GM18870 (cell line): Measurements from ENCODE around the gene FHOD3.

Experiments used
- ATAC-seq: cut with Tn5 transposase; IDR thresholded peaks from one replicate; pipeline ENCODE4 v1.9.1; 2021; ENCODE audit warnings: moderate library complexity; ENCODE audit not compliant: unreplicated experiment

Gene FHOD3

DNA sequence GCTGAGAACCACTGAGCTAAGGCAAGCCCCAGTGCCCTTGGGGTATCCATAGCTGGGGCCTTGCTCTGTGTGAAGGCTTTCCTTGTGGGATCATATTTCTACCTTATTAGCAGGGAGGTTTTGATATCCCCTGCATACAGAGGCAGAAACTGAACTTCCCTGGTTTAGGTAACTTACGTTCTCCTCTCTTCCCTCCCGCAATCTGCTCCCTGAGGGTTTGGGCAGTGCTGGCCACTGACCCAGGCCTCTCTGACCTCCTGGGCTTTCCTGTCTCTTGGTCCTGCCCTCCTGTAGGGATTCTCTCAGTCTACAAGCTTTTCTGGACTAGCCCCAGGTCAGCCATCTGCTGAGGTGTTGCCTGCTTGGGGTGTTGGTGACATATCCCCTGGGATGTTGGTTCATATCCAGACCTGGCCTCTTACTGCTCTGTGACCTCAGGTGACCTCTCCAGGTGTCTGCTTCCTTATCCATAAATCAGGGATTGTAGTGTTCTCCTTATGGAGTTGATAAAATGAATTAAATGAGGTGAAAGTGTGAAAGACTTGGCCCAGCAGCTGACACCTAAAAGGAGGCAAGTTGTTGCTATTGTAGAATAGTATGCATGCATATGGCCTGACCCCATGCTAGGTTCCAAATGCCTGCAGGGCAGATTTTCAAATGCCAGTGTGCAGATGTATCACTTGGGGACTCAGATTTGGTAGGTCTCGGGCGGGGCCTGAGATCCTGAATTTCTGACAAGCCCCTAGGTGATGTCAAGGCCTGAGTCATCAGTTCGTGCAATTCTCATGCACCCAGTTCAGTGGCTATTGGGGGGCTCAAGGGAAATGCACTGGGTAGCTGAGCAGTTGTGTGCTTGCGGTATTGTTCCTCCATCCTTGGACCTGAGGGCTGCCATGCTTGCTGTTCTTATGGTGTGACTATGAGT, 106.6 kb downstream of the FHOD3 start:
- no peak for ATAC-seq

GRCh38 chr18:36405611-36406010, 108.1 kb downstream of the FHOD3 start:
- ATAC-seq: no peak

DNA sequence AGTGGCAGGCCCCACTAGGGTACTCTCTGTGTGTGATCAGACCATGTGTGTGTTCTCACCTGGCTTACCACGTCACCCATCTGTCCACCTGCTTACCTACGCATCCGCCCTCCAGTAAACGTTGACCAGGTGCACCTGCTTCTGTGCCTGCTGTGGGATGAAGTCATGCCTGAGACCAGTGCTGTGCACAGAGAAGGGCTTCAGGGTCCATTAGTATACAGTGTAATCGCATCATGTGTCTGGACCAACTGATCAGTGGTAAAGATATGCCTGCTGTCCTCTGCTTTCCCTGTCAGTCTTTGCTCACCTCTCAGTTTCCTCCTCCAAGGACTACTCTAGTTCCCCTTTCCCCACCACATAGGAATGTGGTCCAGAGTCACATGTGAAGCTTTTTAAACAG, 109.3 kb downstream of the FHOD3 start:
- no peak for ATAC-seq

DNA sequence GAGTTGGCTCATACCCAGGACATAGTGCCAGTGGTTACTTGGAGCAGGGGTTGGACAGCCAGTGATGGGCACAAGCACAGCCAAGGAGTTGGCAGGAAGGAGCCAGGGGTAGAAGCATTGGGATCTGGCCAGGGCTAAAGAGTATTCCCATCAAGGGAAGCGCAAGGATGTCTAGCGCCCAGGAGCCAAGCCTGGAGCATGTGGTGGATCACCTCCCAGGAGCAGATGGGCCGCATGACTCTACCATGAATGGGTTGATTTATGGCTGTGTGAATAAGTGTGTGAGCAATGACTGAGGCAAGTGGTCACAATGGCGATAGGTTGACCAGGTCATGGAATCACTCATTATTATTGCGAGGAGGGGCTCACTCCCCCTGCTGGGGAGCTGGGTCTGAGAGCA, 111.1 kb downstream of the FHOD3 start:
- no peak for ATAC-seq

DNA sequence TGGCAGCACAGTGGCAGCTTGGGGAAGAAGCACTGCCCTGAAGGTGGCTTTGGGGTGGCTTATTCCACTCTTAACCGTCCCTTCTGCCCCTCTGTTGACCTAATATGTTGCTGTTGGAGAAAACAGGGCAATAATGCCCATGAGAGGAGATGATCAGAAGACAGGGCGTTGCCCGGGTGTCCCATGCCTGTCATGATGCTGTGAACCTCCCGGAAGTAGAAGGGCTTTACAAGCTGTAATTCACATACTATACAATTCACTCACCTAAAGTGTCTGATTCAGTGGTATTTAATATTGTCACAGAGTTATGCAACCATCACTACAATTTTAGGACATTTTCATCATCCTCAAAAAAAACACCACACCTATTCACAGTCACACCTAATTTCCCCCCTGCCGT, 112.3 kb downstream of the FHOD3 start:
- no peak for ATAC-seq

- ATAC-seq: no peak
Measured at GRCh38 chr18:36410346-36410745, 112.8 kb downstream of the FHOD3 start.

- no peak for ATAC-seq
Measured at GRCh38 chr18:36411745-36412168, 114.2 kb downstream of the FHOD3 start.

DNA sequence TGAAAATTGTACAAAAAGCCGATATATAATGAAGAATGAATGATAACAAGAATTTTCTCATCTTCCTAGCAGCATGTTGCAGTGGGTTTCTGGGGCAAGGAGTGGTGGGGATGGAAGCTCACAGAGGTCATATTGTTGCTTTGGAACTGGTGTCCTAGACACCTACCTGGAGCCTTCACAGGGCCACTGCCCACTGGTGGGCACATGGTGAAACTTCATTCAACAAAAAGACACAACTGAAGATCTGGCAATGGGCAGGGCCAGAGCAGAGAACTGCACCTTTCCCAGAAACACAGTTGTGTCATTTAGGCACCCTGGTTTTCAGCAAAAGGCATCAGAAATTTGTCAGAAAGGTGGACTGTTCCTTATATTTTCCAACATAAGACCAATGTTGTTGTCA, 115.3 kb downstream of the FHOD3 start:
- ATAC-seq: no peak

GRCh38 chr18:36415171-36415570, 117.7 kb downstream of the FHOD3 start:
- no peak for ATAC-seq

DNA sequence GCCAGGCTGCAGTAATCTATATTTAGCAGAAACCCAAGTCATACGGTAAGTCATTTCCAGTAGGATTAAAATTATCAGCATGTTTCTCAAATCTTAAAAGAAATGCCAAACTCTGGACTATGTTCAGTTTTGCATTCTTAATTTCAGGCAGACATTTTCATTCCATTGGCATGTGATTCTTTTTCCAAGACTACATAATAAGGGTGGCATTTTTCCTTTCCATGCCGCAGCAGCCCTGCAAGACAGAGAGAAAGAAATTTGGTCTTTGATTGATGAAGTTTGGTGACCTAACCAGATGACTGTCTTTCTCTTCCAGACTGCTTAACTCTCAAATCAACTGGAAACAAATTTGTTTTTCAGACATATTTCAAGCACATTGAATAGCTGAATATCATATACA, 118.1 kb downstream of the FHOD3 start:
- ATAC-seq: no peak

DNA sequence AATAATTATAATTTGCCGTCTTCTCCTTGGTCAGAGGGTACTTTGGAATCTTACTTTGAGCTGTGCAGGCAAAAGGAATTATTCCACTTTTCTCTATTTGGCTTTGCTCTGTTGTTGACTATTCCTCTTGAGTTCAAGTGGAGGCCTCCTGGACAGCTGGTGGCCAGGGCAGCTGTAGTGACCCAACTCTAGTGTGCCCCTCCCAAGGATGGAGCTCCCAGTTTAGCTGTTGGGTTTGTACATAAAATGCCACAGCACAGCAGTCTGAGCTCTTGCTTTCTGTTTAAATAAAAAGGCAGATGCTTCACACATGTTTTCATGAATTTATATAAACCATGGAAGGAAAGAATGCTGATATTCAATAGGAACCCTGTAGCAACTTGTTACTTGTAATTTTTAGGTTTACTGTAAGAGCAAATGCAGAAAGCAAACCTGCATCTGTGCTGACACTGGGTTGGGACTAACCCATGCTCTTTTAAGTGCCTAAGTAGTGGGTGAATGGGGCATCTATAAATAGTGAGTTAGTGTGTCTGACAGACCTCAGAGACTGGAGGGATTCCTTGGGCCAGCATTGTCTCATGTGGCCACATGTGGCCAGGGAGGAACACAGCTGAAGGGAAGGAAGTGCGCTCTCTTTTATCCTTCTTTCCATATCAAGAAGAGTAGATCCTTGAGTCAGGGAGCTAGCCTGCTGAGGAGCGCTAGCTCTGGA, 121.8 kb downstream of the FHOD3 start:
- ATAC-seq: no peak

DNA sequence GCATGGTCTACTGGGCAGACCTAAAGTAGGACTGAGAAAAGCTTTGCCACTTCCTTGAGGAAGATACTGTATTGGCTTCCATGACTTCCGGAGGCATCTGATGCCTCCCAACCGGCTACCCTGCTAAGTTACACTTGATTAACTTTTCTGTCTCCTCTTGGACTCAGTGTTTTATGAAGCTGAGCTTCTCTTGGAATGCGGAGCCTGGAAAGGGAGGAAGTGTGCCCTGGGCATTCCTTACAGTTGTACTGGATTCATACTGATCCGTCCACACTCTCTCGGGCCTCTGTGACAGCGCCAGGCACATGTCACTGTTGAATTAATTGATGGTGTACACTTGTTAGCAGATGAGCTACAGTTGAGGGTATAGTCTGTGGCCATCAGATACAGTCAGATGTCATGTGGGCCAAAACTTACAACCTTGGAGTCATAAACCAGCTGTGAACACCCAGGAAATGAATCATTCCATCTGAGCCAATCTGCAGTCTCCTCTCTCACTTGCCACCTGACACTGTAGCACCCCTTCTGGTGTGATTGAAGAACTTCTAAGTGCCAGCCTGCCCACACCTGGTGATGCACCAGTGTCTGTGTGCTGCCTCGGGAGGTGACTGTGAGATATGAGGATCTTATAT, 122.5 kb downstream of the FHOD3 start:
- ATAC-seq: peak; percentile 75

GRCh38 chr18:36420826-36421225, 123.3 kb downstream of the FHOD3 start:
- no peak for ATAC-seq

DNA sequence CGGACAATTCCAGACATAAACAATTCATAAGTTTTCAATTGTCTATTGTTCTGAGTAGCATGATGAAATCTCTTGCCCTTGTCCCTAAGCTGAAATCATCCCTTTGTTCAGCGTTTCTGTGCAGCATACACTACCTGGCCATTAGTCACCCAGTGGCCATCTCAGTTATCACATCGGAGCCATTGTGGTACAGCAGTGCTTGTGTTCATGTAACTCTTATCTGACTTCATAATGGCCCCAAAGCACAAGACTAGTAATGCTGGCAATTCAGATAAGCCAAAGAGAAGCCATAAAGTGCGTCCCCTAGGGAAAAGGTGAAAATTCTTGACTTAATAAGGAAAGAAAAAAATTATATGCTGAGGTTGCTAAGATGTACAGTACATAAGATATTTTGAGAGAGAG, 127.2 kb downstream of the FHOD3 start:
- no peak for ATAC-seq

DNA sequence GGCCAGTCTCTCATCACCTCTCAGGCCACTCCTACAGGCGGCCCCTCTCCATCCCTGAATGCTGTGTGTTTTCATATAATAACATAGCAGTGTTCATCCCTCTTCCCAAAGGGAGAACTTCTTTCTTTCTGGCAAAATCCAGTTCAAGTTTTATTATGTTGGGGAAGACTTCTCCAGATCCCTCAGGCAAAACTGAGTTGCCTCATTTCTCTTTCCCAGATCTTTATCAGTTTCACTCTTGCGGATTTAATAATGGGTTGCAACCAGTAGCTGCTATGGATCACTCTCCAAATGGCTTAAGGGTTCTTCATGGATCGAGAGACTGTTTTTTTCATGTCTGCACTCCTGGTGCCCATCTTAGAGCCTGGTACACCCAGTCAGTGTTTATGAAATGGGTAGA, 129.9 kb downstream of the FHOD3 start:
- no peak for ATAC-seq

- ATAC-seq: no peak
Measured at GRCh38 chr18:36427831-36428230, 130.3 kb downstream of the FHOD3 start.

DNA sequence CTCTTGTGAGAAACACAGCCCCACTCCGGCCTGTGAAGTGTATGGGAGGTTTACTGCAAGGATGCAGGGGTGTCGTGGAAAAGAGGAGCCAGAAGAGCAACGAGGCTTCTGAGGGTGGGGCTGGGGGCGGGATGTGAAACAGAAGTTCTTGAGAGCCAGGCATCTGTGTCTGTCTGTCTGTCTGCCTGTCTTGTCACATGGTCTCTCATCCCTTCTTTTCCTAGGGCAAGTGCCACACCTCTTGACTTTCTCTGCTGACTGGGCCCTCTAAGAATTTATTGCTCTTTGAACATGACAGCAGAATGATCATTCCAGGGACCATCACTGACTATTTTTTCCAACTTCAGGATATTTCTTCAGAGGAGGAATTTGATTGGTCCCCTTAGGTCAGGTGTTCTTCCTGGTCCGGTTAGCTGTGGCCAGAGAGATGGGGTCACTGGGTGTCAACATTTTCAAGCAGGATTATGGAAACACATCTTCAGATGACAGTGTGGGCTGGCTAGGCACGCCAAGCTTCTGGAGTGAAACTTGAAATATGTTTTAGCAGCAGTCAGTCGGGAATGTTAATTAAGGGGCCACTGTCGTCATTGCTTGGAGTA, 131.0 kb downstream of the FHOD3 start:
- no peak for ATAC-seq

DNA sequence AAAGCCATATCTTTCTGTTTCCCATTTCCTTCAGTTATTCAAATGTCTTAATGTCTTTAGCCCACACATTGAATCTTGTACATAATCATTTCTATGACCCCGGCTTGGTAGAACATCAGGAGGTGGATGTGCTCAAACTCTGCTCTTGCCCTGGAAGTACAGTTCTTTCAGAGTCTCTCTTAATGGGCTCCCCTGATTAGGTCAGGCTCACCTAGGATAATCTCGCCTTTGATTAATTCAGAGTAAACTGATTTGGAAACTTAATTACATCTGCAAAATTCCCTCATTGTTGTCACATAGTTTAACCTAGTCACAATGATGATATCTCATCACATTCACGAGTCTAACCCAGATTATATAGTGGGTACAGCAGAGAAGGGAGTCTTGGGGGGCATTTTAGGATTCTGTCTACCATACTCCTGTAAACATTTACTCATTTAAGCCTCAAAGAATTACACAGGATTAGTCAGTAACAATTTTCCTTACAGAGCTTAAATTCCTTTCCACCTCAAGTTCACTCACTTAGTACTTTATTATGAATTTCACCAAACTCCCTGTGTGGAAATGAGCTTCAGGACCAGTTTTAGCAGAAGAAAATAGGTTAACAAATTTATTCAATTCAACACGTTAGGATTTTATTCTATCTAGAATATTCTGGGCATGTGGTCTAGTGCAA, 135.5 kb downstream of the FHOD3 start:
- no peak for ATAC-seq

- ATAC-seq: no peak
Measured at GRCh38 chr18:36436387-36436786, 138.9 kb downstream of the FHOD3 start.

- no peak for ATAC-seq
Measured at GRCh38 chr18:36440614-36441013, 143.1 kb downstream of the FHOD3 start.
